ENCODE measurements around the gene KIRREL1. TPM values are rescaled to one million over a fixed set of nuclear protein-coding genes. Genes with fewer than 3 reads are reported as not detected.
A peak's percentile ranks its signal among the peaks of the same experiment; 100 is the strongest.

Gene KIRREL1
- total RNA-seq, 1 donor from 2014 or later: 39.5 TPM

DNA sequence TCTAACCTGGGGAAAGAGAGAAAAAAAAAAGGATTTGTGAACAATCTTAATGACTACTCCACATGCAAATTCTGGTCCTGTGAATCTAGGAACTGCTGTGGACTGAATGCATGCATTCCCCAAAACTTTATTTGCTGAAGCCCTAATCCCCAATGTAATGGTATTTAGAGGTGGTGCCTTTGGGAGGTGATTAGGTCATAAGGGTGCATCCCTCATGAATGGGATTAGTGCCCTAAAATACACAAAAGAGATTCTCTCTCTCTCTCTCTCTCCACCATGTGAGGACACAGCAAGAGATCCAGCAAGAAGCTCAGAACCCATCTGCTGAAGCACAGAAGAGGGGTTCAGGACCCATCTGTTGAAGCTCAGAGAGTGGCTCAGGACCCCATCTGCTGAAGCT lies 26.2 kb upstream of the KIRREL1 start:
- TF ChIP-seq EZH2 (IDR thresholded peaks at IDR 0.05): no peak
- no peak for TF ChIP-seq EZH2phosphoT487 (IDR thresholded peaks at IDR 0.05)
- TF ChIP-seq, protein P1, sequence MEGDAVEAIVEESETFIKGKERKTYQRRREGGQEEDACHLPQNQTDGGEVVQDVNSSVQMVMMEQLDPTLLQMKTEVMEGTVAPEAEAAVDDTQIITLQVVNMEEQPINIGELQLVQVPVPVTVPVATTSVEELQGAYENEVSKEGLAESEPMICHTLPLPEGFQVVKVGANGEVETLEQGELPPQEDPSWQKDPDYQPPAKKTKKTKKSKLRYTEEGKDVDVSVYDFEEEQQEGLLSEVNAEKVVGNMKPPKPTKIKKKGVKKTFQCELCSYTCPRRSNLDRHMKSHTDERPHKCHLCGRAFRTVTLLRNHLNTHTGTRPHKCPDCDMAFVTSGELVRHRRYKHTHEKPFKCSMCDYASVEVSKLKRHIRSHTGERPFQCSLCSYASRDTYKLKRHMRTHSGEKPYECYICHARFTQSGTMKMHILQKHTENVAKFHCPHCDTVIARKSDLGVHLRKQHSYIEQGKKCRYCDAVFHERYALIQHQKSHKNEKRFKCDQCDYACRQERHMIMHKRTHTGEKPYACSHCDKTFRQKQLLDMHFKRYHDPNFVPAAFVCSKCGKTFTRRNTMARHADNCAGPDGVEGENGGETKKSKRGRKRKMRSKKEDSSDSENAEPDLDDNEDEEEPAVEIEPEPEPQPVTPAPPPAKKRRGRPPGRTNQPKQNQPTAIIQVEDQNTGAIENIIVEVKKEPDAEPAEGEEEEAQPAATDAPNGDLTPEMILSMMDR (IDR thresholded peaks at IDR 0.05): no peak
- Histone ChIP-seq H3K79me2 (ENCODE audit: low read depth) (no peaks in the 10 kb centered on the region), H4K20me1 (ENCODE audit: low read depth) (no peaks in the 10 kb centered on the region), H3K27me3 (no peaks in the 10 kb centered on the region), H3K9ac (no peak overlapping the region), H3K27ac (no peak overlapping the region), H2AFZ (replicated peaks) (no peak overlapping the region), H3K4me1 (peaks cover 17% of the 10 kb centered on the region), H3K9me3 (ENCODE audit: low read depth) (peaks cover 2% of the 10 kb centered on the region), H3K36me3 (no peaks in the 10 kb centered on the region), H3F3A (ENCODE audit: low read depth) (no peaks in the 10 kb centered on the region), H3K4me2 (no peak overlapping the region), H3K4me3 (no peak overlapping the region)
- Mint-ChIP-seq H3K4me1 (peaks cover 15% of the 10 kb centered on the region), H3K27me3 (ENCODE audit: insufficient read depth, low read depth) (peaks cover 10% of the 10 kb centered on the region), H3K36me3 (no peaks in the 10 kb centered on the region), H3K4me3 (no peak overlapping the region), H3K9me3 (peaks cover 11% of the 10 kb centered on the region), H3K27ac (no peak overlapping the region)
- DNase-seq (ENCODE audit: low spot score): no peak

DNA sequence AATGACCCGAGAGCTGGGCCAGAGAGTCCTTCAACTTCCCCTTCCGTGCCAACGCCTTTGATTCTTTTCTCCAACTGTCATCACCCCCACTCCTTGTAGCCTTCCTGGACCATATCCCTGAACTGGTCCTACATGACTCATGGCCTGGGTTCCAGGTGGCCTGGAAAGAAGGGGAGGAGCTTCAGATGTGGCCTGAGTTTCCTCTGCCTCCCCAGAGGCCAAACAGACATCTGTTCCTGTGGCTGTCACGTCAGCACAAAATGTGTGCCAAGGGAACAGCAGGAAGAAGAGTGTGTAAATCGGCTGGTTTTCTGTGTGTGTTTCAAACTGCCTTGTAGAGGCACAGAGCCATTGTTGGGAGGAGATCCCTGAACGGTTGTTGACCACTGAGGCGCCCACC lies 24.9 kb upstream of the KIRREL1 start:
- Histone ChIP-seq H3K4me2 (no peak overlapping the region), H3K9ac (no peak overlapping the region)

DNA sequence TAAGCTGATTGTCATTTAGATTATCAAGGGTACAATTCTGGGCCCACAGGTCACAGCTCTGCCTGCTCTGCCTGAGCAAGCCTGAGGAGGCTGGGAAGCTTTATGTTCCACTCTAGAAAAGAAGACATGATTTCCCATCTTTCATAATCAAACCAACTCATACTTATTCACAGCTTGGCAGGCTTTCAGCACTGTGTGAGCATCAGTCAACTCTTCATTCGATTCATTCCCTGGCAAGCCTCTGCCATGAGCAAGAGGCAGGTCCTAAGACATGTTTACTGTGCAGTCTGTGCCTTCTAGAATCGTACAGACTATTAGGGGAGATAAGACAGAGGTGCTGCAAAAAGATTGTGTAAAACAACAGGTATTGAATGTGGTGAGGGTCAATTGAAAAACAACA lies 24.5 kb upstream of the KIRREL1 start:
- Histone ChIP-seq H3K27me3 (no peaks in the 10 kb centered on the region), H3K9me3 (ENCODE audit: low read depth) (peaks cover 4% of the 10 kb centered on the region), H2AFZ (replicated peaks) (no peak overlapping the region), H3K36me3 (no peaks in the 10 kb centered on the region), H3F3A (ENCODE audit: low read depth) (no peaks in the 10 kb centered on the region), H3K79me2 (ENCODE audit: low read depth) (no peaks in the 10 kb centered on the region), H3K27ac (no peak overlapping the region), H3K4me2 (no peak overlapping the region), H3K4me3 (no peak overlapping the region), H3K9ac (no peak overlapping the region), H3K4me1 (peaks cover 14% of the 10 kb centered on the region), H4K20me1 (ENCODE audit: low read depth) (no peaks in the 10 kb centered on the region)
- no peak for DNase-seq (ENCODE audit: low spot score)
- peaks cover 15% of the 10 kb centered on the region for H3K4me1 Mint-ChIP-seq
- H3K4me3 Mint-ChIP-seq: no peak overlapping the region
- peaks cover 20% of the 10 kb centered on the region for H3K9me3 Mint-ChIP-seq
- peaks cover 12% of the 10 kb centered on the region for H3K27me3 Mint-ChIP-seq (ENCODE audit: insufficient read depth, low read depth)
- no peak for TF ChIP-seq EZH2phosphoT487 (IDR thresholded peaks at IDR 0.05)
- no peak for TF ChIP-seq EZH2 (IDR thresholded peaks at IDR 0.05)
- TF ChIP-seq, protein P1 (IDR thresholded peaks at IDR 0.05): no peak
- H3K27ac Mint-ChIP-seq: no peak overlapping the region
- H3K36me3 Mint-ChIP-seq: no peaks in the 10 kb centered on the region

More for the DNA sequence above, 24.9 kb upstream of the KIRREL1 start:
- peaks cover 17% of the 10 kb centered on the region for H3K4me1 ChIP-seq
- H2AFZ ChIP-seq (replicated peaks): no peak overlapping the region
- no peaks in the 10 kb centered on the region for H4K20me1 ChIP-seq (ENCODE audit: low read depth)
- peaks cover 12% of the 10 kb centered on the region for H3K27me3 Mint-ChIP-seq (ENCODE audit: insufficient read depth, low read depth)
- H3K4me1 Mint-ChIP-seq: peaks cover 15% of the 10 kb centered on the region
- H3K27me3 ChIP-seq: no peaks in the 10 kb centered on the region
- H3K9me3 Mint-ChIP-seq: peaks cover 20% of the 10 kb centered on the region
- H3F3A ChIP-seq (ENCODE audit: low read depth): no peaks in the 10 kb centered on the region
- H3K27ac Mint-ChIP-seq: peak overlapping the region; percentile 34
- TF ChIP-seq, protein P1 (IDR thresholded peaks at IDR 0.05): no peak
- no peak for TF ChIP-seq EZH2phosphoT487 (IDR thresholded peaks at IDR 0.05)
- no peak for TF ChIP-seq EZH2 (IDR thresholded peaks at IDR 0.05)
- no peak overlapping the region for H3K27ac ChIP-seq
- no peaks in the 10 kb centered on the region for H3K36me3 Mint-ChIP-seq
- no peak for DNase-seq (ENCODE audit: low spot score)
- no peak overlapping the region for H3K4me3 Mint-ChIP-seq
- H3K36me3 ChIP-seq: no peaks in the 10 kb centered on the region
- H3K9me3 ChIP-seq (ENCODE audit: low read depth): peaks cover 4% of the 10 kb centered on the region
- no peaks in the 10 kb centered on the region for H3K79me2 ChIP-seq (ENCODE audit: low read depth)
- H3K4me3 ChIP-seq: no peak overlapping the region

Data from neural progenitor cell (in vitro differentiated cells).